Measurements from ENCODE around the gene SPTA1. TPM values are rescaled to one million over a fixed set of nuclear protein-coding genes. Genes with fewer than 3 reads are reported as not detected.

SPTA1 gene
- not detected in 2 replicates for total RNA-seq
- long read RNA-seq = 0 reads

DNA sequence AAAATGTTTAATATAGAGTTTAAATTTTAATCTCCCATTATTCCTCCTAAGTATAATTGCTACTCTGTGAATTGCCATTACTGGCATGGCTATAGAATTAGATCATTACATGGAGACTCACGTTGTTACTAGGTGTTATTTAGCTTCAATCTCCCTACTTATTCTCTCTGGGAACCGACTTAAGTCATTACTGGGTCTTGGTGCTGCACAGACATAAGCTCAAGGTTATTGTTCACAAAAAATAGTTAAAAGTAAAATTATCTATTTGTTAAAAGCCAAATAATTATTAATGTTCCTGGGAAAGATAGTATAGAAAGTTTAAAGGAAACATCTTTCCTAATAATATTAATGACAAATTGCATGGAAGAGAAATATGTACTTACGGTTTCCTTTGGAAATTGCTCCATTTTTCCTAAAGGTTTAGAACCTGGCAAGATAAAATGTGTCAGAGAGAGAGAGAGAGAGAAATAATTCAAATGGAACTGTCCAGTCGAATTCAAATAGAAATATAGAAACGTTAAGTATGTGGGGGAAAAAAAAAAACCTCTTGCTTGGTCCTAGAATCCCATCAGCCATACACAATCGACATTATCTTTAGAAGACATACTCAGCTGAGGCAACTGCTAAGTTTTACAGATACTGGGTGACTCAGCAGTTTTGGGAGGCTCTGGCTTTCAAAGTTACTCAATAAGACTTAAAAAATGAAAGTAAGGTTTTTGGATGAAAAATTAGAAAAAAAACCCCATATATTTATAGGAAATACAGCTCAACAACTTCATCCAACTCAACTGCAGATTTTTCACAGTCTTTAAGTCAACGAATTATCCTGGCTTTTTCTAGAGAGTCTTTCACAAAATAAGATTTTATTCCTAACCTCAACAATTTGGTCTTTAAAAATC is at the start of gene SPTA1:
SPTA1 (minus strand) TSS at position 605 of the 899 bp plus-strand sequence; CDS start at position 407, 198 bp downstream.
- TF ChIP-seq, protein P1, sequence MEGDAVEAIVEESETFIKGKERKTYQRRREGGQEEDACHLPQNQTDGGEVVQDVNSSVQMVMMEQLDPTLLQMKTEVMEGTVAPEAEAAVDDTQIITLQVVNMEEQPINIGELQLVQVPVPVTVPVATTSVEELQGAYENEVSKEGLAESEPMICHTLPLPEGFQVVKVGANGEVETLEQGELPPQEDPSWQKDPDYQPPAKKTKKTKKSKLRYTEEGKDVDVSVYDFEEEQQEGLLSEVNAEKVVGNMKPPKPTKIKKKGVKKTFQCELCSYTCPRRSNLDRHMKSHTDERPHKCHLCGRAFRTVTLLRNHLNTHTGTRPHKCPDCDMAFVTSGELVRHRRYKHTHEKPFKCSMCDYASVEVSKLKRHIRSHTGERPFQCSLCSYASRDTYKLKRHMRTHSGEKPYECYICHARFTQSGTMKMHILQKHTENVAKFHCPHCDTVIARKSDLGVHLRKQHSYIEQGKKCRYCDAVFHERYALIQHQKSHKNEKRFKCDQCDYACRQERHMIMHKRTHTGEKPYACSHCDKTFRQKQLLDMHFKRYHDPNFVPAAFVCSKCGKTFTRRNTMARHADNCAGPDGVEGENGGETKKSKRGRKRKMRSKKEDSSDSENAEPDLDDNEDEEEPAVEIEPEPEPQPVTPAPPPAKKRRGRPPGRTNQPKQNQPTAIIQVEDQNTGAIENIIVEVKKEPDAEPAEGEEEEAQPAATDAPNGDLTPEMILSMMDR (conservative IDR thresholded peaks at IDR 0.05) = no peak
- Mint-ChIP-seq H3K4me1 (no peaks in the 10 kb centered on the region), H3K36me3 (ENCODE audit: low read depth) (no peaks in the 10 kb centered on the region), H3K27ac (ENCODE audit: unreplicated experiment) (no peak within 1 kb of the TSS), H3K27me3 (ENCODE audit: low read depth) (peaks cover 27% of the 10 kb centered on the region), H3K9me3 (peaks cover 2% of the 10 kb centered on the region), H3K4me3 (no peak within 1 kb of the TSS)
- DNase-seq (ENCODE audit: low read depth, low spot score) = no peak

DNA sequence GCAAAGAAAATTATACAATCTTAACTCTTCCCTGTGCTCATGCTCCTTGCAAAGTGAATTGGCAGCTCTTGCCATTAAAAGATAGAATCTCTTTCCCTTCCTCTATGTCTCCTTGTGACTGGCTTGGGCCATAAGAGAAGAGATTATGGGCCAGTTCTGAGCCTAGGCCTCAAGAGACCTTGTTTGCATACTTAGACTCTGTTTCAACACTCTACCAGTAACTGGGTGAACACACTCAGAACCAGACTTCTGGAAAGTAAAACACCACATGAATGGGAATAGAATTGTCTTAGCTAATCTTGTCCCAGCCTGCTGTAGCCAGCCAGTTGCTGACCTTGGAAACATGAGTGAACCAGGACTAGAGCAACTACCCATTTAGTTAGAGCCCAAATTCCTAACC is 49.3 kb upstream of the SPTA1 start:
- TF ChIP-seq, protein P1 (conservative IDR thresholded peaks at IDR 0.05) = no peak
- Mint-ChIP-seq H3K36me3 (ENCODE audit: low read depth) (no peaks in the 10 kb centered on the region), H3K27me3 (ENCODE audit: low read depth) (peaks cover 20% of the 10 kb centered on the region), H3K4me3 (no peak overlapping the region), H3K4me1 (no peaks in the 10 kb centered on the region), H3K9me3 (peaks cover 3% of the 10 kb centered on the region), H3K27ac (ENCODE audit: unreplicated experiment) (no peak overlapping the region)
- no peak for DNase-seq (ENCODE audit: low read depth, low spot score)

DNA sequence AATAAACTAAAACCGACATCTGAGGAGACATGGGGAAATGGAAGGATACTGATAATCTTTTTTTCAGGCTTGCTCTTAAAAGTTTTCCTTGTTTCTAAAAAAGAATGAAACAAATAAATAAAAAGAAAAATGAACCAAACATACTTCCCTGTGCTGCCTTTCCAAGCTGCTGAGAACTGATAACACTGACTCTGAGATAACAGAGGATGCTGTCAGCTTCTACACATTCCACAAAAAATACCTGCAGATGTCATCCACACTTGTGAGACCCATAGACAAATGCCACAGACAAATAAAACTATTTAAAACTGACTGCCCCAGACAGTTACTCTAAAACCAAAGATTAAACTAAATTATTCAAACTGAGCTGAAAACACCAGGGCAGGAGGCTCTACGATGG is 46.0 kb upstream of the SPTA1 start:
- no peak for DNase-seq (ENCODE audit: low read depth, low spot score)
- no peaks in the 10 kb centered on the region for H3K4me1 Mint-ChIP-seq
- H3K27ac Mint-ChIP-seq (ENCODE audit: unreplicated experiment) = no peak overlapping the region
- H3K27me3 Mint-ChIP-seq (ENCODE audit: low read depth) = peaks cover 24% of the 10 kb centered on the region
- H3K36me3 Mint-ChIP-seq (ENCODE audit: low read depth) = no peaks in the 10 kb centered on the region
- no peaks in the 10 kb centered on the region for H3K9me3 Mint-ChIP-seq
- TF ChIP-seq, protein P1 (conservative IDR thresholded peaks at IDR 0.05) = no peak
- H3K4me3 Mint-ChIP-seq = no peak overlapping the region

DNA sequence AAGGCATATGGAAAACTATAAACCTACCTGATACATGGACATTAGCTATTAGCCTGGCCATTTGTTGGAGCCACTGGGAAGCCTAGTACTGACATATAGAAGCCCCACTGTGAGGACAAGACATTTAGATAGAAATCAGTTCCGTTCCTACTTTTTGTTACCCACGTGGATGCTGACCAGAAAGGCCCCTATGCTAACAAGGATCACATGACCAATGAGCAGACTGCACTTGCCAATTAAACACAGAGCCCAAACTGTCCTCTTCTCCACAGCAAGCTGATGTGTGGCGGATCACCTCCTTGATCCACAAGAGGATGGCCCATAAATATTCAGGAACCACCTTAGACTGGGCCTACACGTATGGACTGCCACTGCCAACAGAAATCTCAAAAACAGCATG is 45.2 kb upstream of the SPTA1 start:
- Mint-ChIP-seq H3K36me3 (ENCODE audit: low read depth) (no peaks in the 10 kb centered on the region), H3K27me3 (ENCODE audit: low read depth) (peaks cover 25% of the 10 kb centered on the region), H3K4me1 (no peaks in the 10 kb centered on the region), H3K27ac (ENCODE audit: unreplicated experiment) (no peak overlapping the region), H3K4me3 (no peak overlapping the region), H3K9me3 (no peaks in the 10 kb centered on the region)
- DNase-seq (ENCODE audit: low read depth, low spot score) = no peak
- TF ChIP-seq, protein P1 (conservative IDR thresholded peaks at IDR 0.05) = no peak

DNA sequence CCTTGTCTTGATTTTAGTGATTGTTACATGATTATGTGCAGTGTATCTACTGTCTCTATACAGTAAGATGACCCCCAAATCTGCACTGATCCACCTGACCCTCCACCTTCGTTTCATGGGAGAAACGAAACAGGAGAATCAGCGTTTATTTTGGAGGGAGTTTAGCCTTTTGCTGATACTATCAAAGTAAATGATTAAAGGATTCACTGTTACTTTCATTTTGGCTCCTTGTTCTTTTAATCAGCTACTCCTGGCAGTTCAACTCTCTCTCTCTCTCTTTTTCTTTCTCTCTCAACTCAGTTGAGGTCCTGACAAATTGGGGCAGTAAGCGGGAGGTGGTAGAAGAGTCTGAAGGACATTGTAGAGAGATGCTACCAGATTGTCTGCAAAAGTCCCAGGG is 43.9 kb upstream of the SPTA1 start:
- Mint-ChIP-seq H3K27me3 (ENCODE audit: low read depth) (peaks cover 34% of the 10 kb centered on the region), H3K36me3 (ENCODE audit: low read depth) (no peaks in the 10 kb centered on the region), H3K4me1 (no peaks in the 10 kb centered on the region), H3K27ac (ENCODE audit: unreplicated experiment) (no peak overlapping the region), H3K9me3 (no peaks in the 10 kb centered on the region), H3K4me3 (no peak overlapping the region)
- TF ChIP-seq, protein P1 (conservative IDR thresholded peaks at IDR 0.05) = no peak
- no peak for DNase-seq (ENCODE audit: low read depth, low spot score)
